HepG2 (cell line): Measurements from ENCODE around the gene NEMP2. TPM values are rescaled to one million over a fixed set of nuclear protein-coding genes. Genes with fewer than 3 reads are reported as not detected.

Experiments
- ATAC-seq: fragments of 200-7000 bp; cut with Tn5 transposase; 3 replicates; pipeline ENCODE4 v1.9.1; 2020; ENCODE audit warnings: mild to moderate bottlenecking, moderate library complexity
- BruUV-seq: library from RNA; stranded (reverse); fragments of 400-500 nt; replicated peaks from 2 replicates; lab custom pipeline; 2021; lab: Mats Ljungman, UMichigan
- CTCF ChIA-PET: fragments of 300-600 bp; formaldehyde crosslinking; extraction: SDS; loops from one replicate; lab custom pipeline; 2021; ENCODE audit warnings: low total read pairs, inconsistent platforms, low intra/inter-chr PET ratio; lab: Yijun Ruan, JAX
- POLR2A ChIA-PET: fragments of 350-600 bp; sonication (Branson Sonifier 250); formaldehyde crosslinking; loops from one replicate; lab custom pipeline; 2020; ENCODE audit warnings: antibody characterized with exemption, inconsistent platforms; lab: Yijun Ruan, JAX
- DNase-seq: peaks from one replicate; pipeline ENCODE4 v3.0.0-alpha.2; 2015; ENCODE audit warnings: low spot score
- FAIRE-seq: peaks from 3 replicates; lab custom pipeline; 2011; peaks lifted over from hg19 to GRCh38; lab: Jason Lieb, UNC
- H2AFZ ChIP-seq: one replicate; pipeline ENCODE4 v1.6.1; 2011; ENCODE audit warnings: low read length, inconsistent platforms
- H3K27ac ChIP-seq: fragments of 300-600 bp; 3 replicates; pipeline ENCODE4 v1.8.0; 2011; ENCODE audit warnings: mixed run types, mild to moderate bottlenecking, mixed read lengths, low read length, inconsistent platforms; ENCODE audit not compliant: insufficient read depth; ENCODE audit errors: extremely low read length
- H3K27me3 ChIP-seq, 2 experiments: fragments of 200-600 bp in 1 of 2; 2 replicates in 1 of 2; 3 replicates in 1 of 2; pipeline versions ENCODE4 v1.6.0 to v1.8.0; 2011; ENCODE audit warnings: low read length in 2 of 2, mild to moderate bottlenecking in 2 of 2, moderate library complexity in 2 of 2, inconsistent platforms in 1 of 2; ENCODE audit not compliant: insufficient read depth in 2 of 2, control insufficient read depth in 1 of 2
- H3K36me3 ChIP-seq, 2 experiments: fragments of 200-600 bp in 1 of 2; replicated peaks in 1 of 2; 2 replicates in 1 of 2; 3 replicates in 1 of 2; pipeline versions ENCODE4 v1.5.1 to v1.8.0; 2011; ENCODE audit warnings: low read length in 2 of 2, inconsistent platforms in 1 of 2; ENCODE audit not compliant: insufficient read depth in 2 of 2, control insufficient read depth in 1 of 2
- H3K4me1 ChIP-seq: 2 replicates; pipeline ENCODE4 v1.5.1; 2012; ENCODE audit warnings: low read length, inconsistent platforms; ENCODE audit not compliant: insufficient read depth
- H3K4me2 ChIP-seq: 2 replicates; pipeline ENCODE4 v1.6.0; 2011; ENCODE audit warnings: low read depth, low read length, inconsistent platforms
- H3K4me3 ChIP-seq, 3 experiments: fragments of 200-600 bp in 1 of 3; sonication (generic), shearing (Covaris generic) in 1 of 3; replicated peaks in 1 of 3; 2 replicates each; pipeline ENCODE4 v1.5.1; 2011 to 2016; ENCODE audit warnings: low read length in 3 of 3, inconsistent platforms in 2 of 3, low read depth in 2 of 3, mild to moderate bottlenecking in 2 of 3, control low read depth in 1 of 3, mixed read lengths in 1 of 3; ENCODE audit not compliant: insufficient read depth in 1 of 3
- H3K79me2 ChIP-seq: one replicate; pipeline ENCODE4 v1.6.1; 2011; ENCODE audit warnings: low read length, inconsistent platforms; ENCODE audit not compliant: insufficient read depth
- H3K9ac ChIP-seq: 2 replicates; pipeline ENCODE4 v1.6.0; 2011; ENCODE audit warnings: mild to moderate bottlenecking, low read depth, low read length, inconsistent platforms; ENCODE audit not compliant: insufficient read depth
- H3K9me3 ChIP-seq: 2 replicates; pipeline ENCODE4 v1.5.1; 2012; ENCODE audit warnings: mild to moderate bottlenecking, low read length
- H4K20me1 ChIP-seq: 2 replicates; pipeline ENCODE4 v1.6.0; 2011; ENCODE audit warnings: inconsistent platforms, mild to moderate bottlenecking, low read length, moderate library complexity; ENCODE audit not compliant: insufficient read depth
- ARNTL ChIP-seq: sonication (generic); formaldehyde crosslinking; IDR thresholded peaks from 2 replicates; pipeline ENCODE4 v1.4.0; 2020; ENCODE audit warnings: mild to moderate bottlenecking, missing genetic modification reagents
- GPBP1L1 ChIP-seq: sonication (generic); formaldehyde crosslinking; IDR thresholded peaks from 2 replicates; pipeline ENCODE4 v1.5.0; 2020; ENCODE audit warnings: mild to moderate bottlenecking, missing genetic modification reagents
- HNF4A ChIP-seq: sonication (generic); formaldehyde crosslinking; IDR thresholded peaks from 2 replicates; pipeline ENCODE4 v1.4.0; 2020; ENCODE audit warnings: missing genetic modification reagents
- MLLT10 ChIP-seq: sonication (generic); formaldehyde crosslinking; IDR thresholded peaks from 2 replicates; pipeline ENCODE4 v1.4.0; 2020; ENCODE audit warnings: missing genetic modification reagents
- NCOA1 ChIP-seq: sonication (generic); formaldehyde crosslinking; IDR thresholded peaks from 2 replicates; pipeline ENCODE4 v1.9.0; 2021; ENCODE audit warnings: missing genetic modification reagents
- NFIB ChIP-seq: sonication (generic); formaldehyde crosslinking; IDR thresholded peaks from 2 replicates; pipeline ENCODE4 v1.9.0; 2021; ENCODE audit warnings: missing genetic modification reagents, mild to moderate bottlenecking, borderline replicate concordance
- ONECUT2 ChIP-seq: sonication (generic); formaldehyde crosslinking; IDR thresholded peaks from 2 replicates; pipeline ENCODE4 v1.4.0; 2020; ENCODE audit warnings: missing genetic modification reagents
- PHF5A ChIP-seq: IDR thresholded peaks from one replicate; pipeline ENCODE4 v1.6.1; 2018; ENCODE audit warnings: low read depth, missing genetic modification reagents; ENCODE audit not compliant: unreplicated experiment
- PRPF4 ChIP-seq: fragments of 200-400 bp; formaldehyde crosslinking; IDR thresholded peaks from 2 replicates; pipeline ENCODE4 v1.6.1; 2016; ENCODE audit warnings: low read length, low read depth; ENCODE audit not compliant: poor library complexity, severe bottlenecking
- RFXANK ChIP-seq: IDR thresholded peaks from 2 replicates; pipeline ENCODE4 v1.6.1; 2016
- TAF15 ChIP-seq: fragments of 200-400 bp; formaldehyde crosslinking; IDR thresholded peaks from one replicate; pipeline ENCODE4 v1.6.1; 2018; ENCODE audit warnings: mild to moderate bottlenecking, low read depth, low read length; ENCODE audit not compliant: poor library complexity, severe bottlenecking
- ZNF230 ChIP-seq: sonication (generic); formaldehyde crosslinking; IDR thresholded peaks from 2 replicates; pipeline ENCODE4 v1.4.0; 2020; ENCODE audit warnings: mild to moderate bottlenecking, missing genetic modification reagents
- ZNF253 ChIP-seq: sonication (generic); formaldehyde crosslinking; IDR thresholded peaks from 2 replicates; pipeline ENCODE4 v1.8.0; 2022; ENCODE audit warnings: mild to moderate bottlenecking, missing genetic modification reagents, borderline replicate concordance
- ZNF280B ChIP-seq: sonication (generic); formaldehyde crosslinking; IDR thresholded peaks from 2 replicates; pipeline ENCODE4 v1.5.0; 2020; ENCODE audit warnings: missing genetic modification reagents, mild to moderate bottlenecking, borderline replicate concordance
- ZNF350 ChIP-seq: sonication (generic); formaldehyde crosslinking; IDR thresholded peaks from 2 replicates; pipeline ENCODE4 v1.4.0; 2020; ENCODE audit warnings: mild to moderate bottlenecking, low read depth, missing genetic modification reagents, borderline replicate concordance
- ZNF83 ChIP-seq: sonication (generic); formaldehyde crosslinking; IDR thresholded peaks from 2 replicates; pipeline ENCODE4 v1.4.0; 2020; ENCODE audit warnings: missing genetic modification reagents, mild to moderate bottlenecking, borderline replicate concordance
- WGBS: methylation state at CpG from one replicate; pipeline ENCODE4 v1.1.6; 2017; ENCODE audit warnings: low lambda C conversion rate; 5-methylcytosine and 5-hydroxymethylcytosine counted together
- in situ Hi-C: cut with HindIII; loops from 2 replicates; pipeline ENCODE4 v1.10.0; 2017; ENCODE audit warnings: low pct_unique_long_range_greater_than_20kb; ENCODE audit not compliant: extremely low pct_ligation_motif_present
- intact Hi-C: fragments of 100-400 bp; cut with micrococcal nuclease; formaldehyde crosslinking; loops from one replicate; pipeline ENCODE4 v1.10.0; 2022; ENCODE audit not compliant: unreplicated experiment
- polyA plus RNA-seq, 8 experiments: library from polyadenylated mRNA; depleted of rRNA in 3 of 8; stranded (reverse) in 7 of 8; unstranded in 1 of 8; fragments of >200 nt; fragmentation: Illumina TruSeq in 4 of 8; extraction: Trizol in 4 of 8; gene quantifications; 2 replicates each; pipeline versions ENCODE4 v1.2.1 to v1.2.3, GENCODE V29; 2011 to 2016; ENCODE audit warnings: low read depth in 4 of 8, missing spikeins in 1 of 8, mixed read lengths in 1 of 8; ENCODE audit not compliant: insufficient read depth in 1 of 8
- total RNA-seq, 5 experiments: library from RNA; depleted of rRNA; stranded (reverse); fragments of >200 nt; fragmentation: Illumina TruSeq; extraction: Trizol; gene quantifications; 2 replicates each; pipeline ENCODE4 v1.2.3, GENCODE V29; 2016; ENCODE audit warnings: low read depth in 1 of 5

NEMP2 gene
- total and polyA plus RNA-seq, 2 of the 13 experiments (the other 11 are each of a cell fraction or from before 2014, with no cell fraction given): 2.4 to 9.8 TPM

GRCh38 chr2:190564838-190565237 is 30.3 kb upstream of the NEMP2 start:
- CTCF ChIA-PET: no interaction called here
- Histone ChIP-seq H3K4me1 (no peaks in the 10 kb centered on the region), H2AFZ (no peak overlapping the region), H3K79me2 (no peaks in the 10 kb centered on the region), H3K9me3 (peaks cover 12% of the 10 kb centered on the region), H4K20me1 (no peaks in the 10 kb centered on the region), H3K27me3 (no peaks in the 10 kb centered on the region), H3K4me2 (no peak overlapping the region), H3K36me3 (no peaks in the 10 kb centered on the region), H3K9ac (no peak overlapping the region), H3K4me3 (no peak overlapping the region), H3K27ac (no peak overlapping the region)
- POLR2A ChIA-PET: no interaction called here
- TF ChIP-seq HNF4A (CRISPR knock-in tag) (no peak), ZNF280B (CRISPR knock-in tag) (no peak), PRPF4 (no peak), MLLT10 (CRISPR knock-in tag) (no peak), ZNF230 (CRISPR knock-in tag) (no peak), GPBP1L1 (no peak), ARNTL (CRISPR knock-in tag) (no peak), ZNF83 (CRISPR knock-in tag) (no peak), RFXANK (CRISPR knock-in tag) (no peak), NCOA1 (no peak), NFIB (CRISPR knock-in tag) (no peak), ONECUT2 (CRISPR knock-in tag) (no peak), TAF15 (no peak), PHF5A (no peak), ZNF350 (CRISPR knock-in tag) (no peak), ZNF253 (no peak)
- WGBS: 2% methylated on average over 2 of the region's 2 CpGs
- no peak for DNase-seq
- no TSS peak for BruUV-seq
- intact Hi-C loops (no loop called here), in situ Hi-C loops (no loop called here)
- ATAC-seq: no peak
- no peak for FAIRE-seq
